Measurements from ENCODE around the gene CELF4.

DNA sequence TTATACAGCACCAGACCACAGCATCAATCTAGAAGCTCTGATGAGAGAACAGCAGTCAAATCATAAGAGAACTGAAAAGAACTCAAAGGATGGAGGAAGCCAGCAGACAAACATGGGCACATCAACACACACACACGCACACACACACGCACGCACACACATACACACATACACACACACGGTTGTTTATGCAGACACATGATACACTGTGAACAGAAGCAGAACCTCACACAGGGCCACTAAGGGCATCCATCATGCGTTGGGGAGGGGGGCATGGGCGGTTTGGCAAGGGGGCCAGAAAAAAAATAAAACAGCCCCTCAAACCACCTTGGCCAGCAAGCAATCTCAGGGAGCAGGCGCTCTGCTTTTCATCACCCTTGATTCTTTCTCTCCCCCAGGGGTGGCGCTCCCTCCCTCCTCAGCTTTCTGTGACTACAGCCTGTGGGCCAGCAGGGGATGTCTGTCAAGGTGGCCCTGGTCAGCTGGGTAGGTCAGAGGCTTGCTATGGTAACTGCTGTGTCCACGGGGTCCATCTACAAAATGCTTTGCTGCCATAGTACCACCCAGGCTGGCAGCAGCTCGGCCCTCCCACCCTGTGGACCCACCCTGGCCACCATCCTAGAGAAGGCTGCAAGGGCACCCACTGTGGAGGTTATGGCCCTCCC lies 318.0 kb downstream of the CELF4 start:
- TF ChIP-seq GATA2 (IDR thresholded peaks at IDR 0.05; ENCODE audit: low read depth, low read length) (no peak), GATA3 (IDR thresholded peaks at IDR 0.05; ENCODE audit: low read depth, low read length) (no peak)

Measured in SH-SY5Y (cell line).